IgD-negative memory B cell (primary cell): ENCODE results near the gene CCDC124. TPM values are rescaled to one million over a fixed set of nuclear protein-coding genes. Genes with fewer than 3 reads are reported as not detected.
"Not testable (repeated sequence)": the region's sequence is repeated elsewhere in the genome, so short reads cannot be mapped to it uniquely, and the experiment has no call there.

Source experiments
- H3K27ac Mint-ChIP-seq, 3 donors: one replicate each; pipeline ENCODE4 v1.8.0; 2020 to 2022; ENCODE audit warnings: mild to moderate bottlenecking in 3 of 3, mixed read lengths in 3 of 3, moderate library complexity in 1 of 3
- H3K27me3 Mint-ChIP-seq: one replicate; pipeline ENCODE4 v1.8.0; 2021; ENCODE audit warnings: mixed read lengths
- H3K36me3 Mint-ChIP-seq: one replicate; pipeline ENCODE4 v1.8.0; 2020; ENCODE audit warnings: mild to moderate bottlenecking, mixed read lengths
- H3K4me1 Mint-ChIP-seq, 3 donors: one replicate each; pipeline ENCODE4 v1.8.0; 2020 to 2022; ENCODE audit warnings: mixed read lengths in 3 of 3, mild to moderate bottlenecking in 1 of 3
- H3K4me3 Mint-ChIP-seq, 4 donors: one replicate each; pipeline ENCODE4 v1.8.0; 2020 to 2022; ENCODE audit warnings: mild to moderate bottlenecking in 4 of 4, mixed read lengths in 4 of 4, moderate library complexity in 3 of 4
- H3K9me3 Mint-ChIP-seq, 3 donors: one replicate each; pipeline ENCODE4 v1.8.0; 2020 to 2021; ENCODE audit warnings: mixed read lengths in 3 of 3, mild to moderate bottlenecking in 1 of 3
- polyA plus RNA-seq: library from polyadenylated mRNA; unstranded; fragments of 300-500 nt; fragmentation: Illumina TruSeq; gene quantifications from one replicate; pipeline ENCODE4 v1.2.3, GENCODE V29; 2021

CCDC124 gene
- 63.7 TPM for polyA plus RNA-seq

- Mint-ChIP-seq H3K27ac (peak within 1 kb of the TSS; percentile 94 to 98 (median 97)), H3K4me3 (peak within 1 kb of the TSS; percentile 88 to 98 (median 92)), H3K9me3 (no peaks in the 10 kb centered on the region), H3K36me3 (no peaks in the 10 kb centered on the region), H3K27me3 (peaks cover 5% of the 10 kb centered on the region), H3K4me1 (peaks cover 11 to 16% (median 15%) of the 10 kb centered on the region in 3 donors)
Measured at GRCh38 chr19:17932485-17933338, at the start of gene CCDC124. CCDC124 (plus strand) TSS chr19:17933015; CDS start chr19:17936421, 3,406 bp downstream.

GRCh38 chr19:17883627-17884410, 49.0 kb upstream of the CCDC124 start:
- Mint-ChIP-seq H3K9me3 (no peaks in the 10 kb centered on the region), H3K4me1 (peaks cover 15 to 22% (median 18%) of the 10 kb centered on the region in 3 donors), H3K27ac (peak overlapping the region in 2 of 3 donors; percentile 88 to 93), H3K4me3 (peak overlapping the region in 2 of 4 donors; percentile 62 to 79), H3K36me3 (no peaks in the 10 kb centered on the region), H3K27me3 (peaks cover 4% of the 10 kb centered on the region)

- H3K4me1 Mint-ChIP-seq: peaks cover 15 to 17% (median 15%) of the 10 kb centered on the region in 3 donors
- no peak overlapping the region for H3K27ac Mint-ChIP-seq
- peak overlapping the region in 1 of 4 donors; percentile 38 for H3K4me3 Mint-ChIP-seq
- peaks cover 2% of the 10 kb centered on the region for H3K27me3 Mint-ChIP-seq
- H3K36me3 Mint-ChIP-seq: peaks cover 4% of the 10 kb centered on the region
- H3K9me3 Mint-ChIP-seq: peaks cover 0 to 2% (median 0%) of the 10 kb centered on the region in 3 donors
Measured at GRCh38 chr19:17886515-17886914, 46.3 kb upstream of the CCDC124 start.

GRCh38 chr19:17887221-17887620, 45.6 kb upstream of the CCDC124 start:
- H3K9me3 Mint-ChIP-seq, H3K4me3 Mint-ChIP-seq, H3K36me3 Mint-ChIP-seq, H3K27ac Mint-ChIP-seq, H3K27me3 Mint-ChIP-seq: not testable (repeated sequence)
- H3K4me1 Mint-ChIP-seq: peaks cover 15 to 17% (median 15%) of the 10 kb centered on the region in 3 donors

GRCh38 chr19:17888260-17888659, 44.6 kb upstream of the CCDC124 start:
- Mint-ChIP-seq H3K9me3 (peaks cover 0 to 2% (median 0%) of the 10 kb centered on the region in 3 donors), H3K4me1 (peaks cover 15 to 17% (median 15%) of the 10 kb centered on the region in 3 donors), H3K27me3 (peaks cover 1% of the 10 kb centered on the region), H3K36me3 (peaks cover 4% of the 10 kb centered on the region), H3K27ac (no peak overlapping the region), H3K4me3 (no peak overlapping the region)

- peaks cover 1% of the 10 kb centered on the region for H3K27me3 Mint-ChIP-seq
- peaks cover 10 to 12% (median 11%) of the 10 kb centered on the region in 3 donors for H3K4me1 Mint-ChIP-seq
- peaks cover 0 to 2% (median 0%) of the 10 kb centered on the region in 3 donors for H3K9me3 Mint-ChIP-seq
- H3K36me3 Mint-ChIP-seq: peaks cover 4% of the 10 kb centered on the region
- no peak overlapping the region for H3K4me3 Mint-ChIP-seq
- no peak overlapping the region for H3K27ac Mint-ChIP-seq
Measured at GRCh38 chr19:17889609-17890214, 43.1 kb upstream of the CCDC124 start.

GRCh38 chr19:17893766-17894165, 39.0 kb upstream of the CCDC124 start:
- Mint-ChIP-seq H3K27ac (no peak overlapping the region), H3K4me1 (no peaks in the 10 kb centered on the region), H3K9me3 (peaks cover 0 to 2% (median 0%) of the 10 kb centered on the region in 3 donors), H3K36me3 (peaks cover 4% of the 10 kb centered on the region), H3K27me3 (peaks cover 8% of the 10 kb centered on the region), H3K4me3 (no peak overlapping the region)

- Mint-ChIP-seq H3K9me3 (peaks cover 0 to 2% (median 0%) of the 10 kb centered on the region in 3 donors), H3K4me3 (no peak overlapping the region), H3K27me3 (peaks cover 22% of the 10 kb centered on the region), H3K4me1 (peaks cover 0 to 2% (median 0%) of the 10 kb centered on the region in 3 donors), H3K36me3 (peaks cover 3% of the 10 kb centered on the region), H3K27ac (no peak overlapping the region)
Measured at GRCh38 chr19:17902701-17903100, 30.1 kb upstream of the CCDC124 start.

GRCh38 chr19:17908244-17908643, 24.6 kb upstream of the CCDC124 start:
- Mint-ChIP-seq H3K27me3 (peaks cover 7% of the 10 kb centered on the region), H3K27ac (no peak overlapping the region), H3K4me3 (no peak overlapping the region), H3K36me3 (no peaks in the 10 kb centered on the region), H3K4me1 (peaks cover 0 to 2% (median 0%) of the 10 kb centered on the region in 3 donors), H3K9me3 (peaks cover 2 to 6% (median 4%) of the 10 kb centered on the region in 3 donors)

- Mint-ChIP-seq H3K4me3 (no peak overlapping the region), H3K36me3 (no peaks in the 10 kb centered on the region), H3K27ac (no peak overlapping the region), H3K4me1 (peaks cover 0 to under 1% (median 0%) of the 10 kb centered on the region in 3 donors), H3K27me3 (peaks cover under 1% of the 10 kb centered on the region), H3K9me3 (peaks cover 2 to 11% (median 11%) of the 10 kb centered on the region in 3 donors)
Measured at GRCh38 chr19:17909003-17909732, 23.6 kb upstream of the CCDC124 start.

- Mint-ChIP-seq H3K9me3 (peaks cover 2 to 11% (median 11%) of the 10 kb centered on the region in 3 donors), H3K27me3 (no peaks in the 10 kb centered on the region), H3K36me3 (no peaks in the 10 kb centered on the region), H3K27ac (no peak overlapping the region), H3K4me1 (no peaks in the 10 kb centered on the region), H3K4me3 (no peak overlapping the region)
Measured at GRCh38 chr19:17910791-17911360, 21.9 kb upstream of the CCDC124 start.

GRCh38 chr19:17915940-17916593, 16.7 kb upstream of the CCDC124 start:
- Mint-ChIP-seq H3K27ac (no peak overlapping the region), H3K36me3 (peaks cover 3% of the 10 kb centered on the region), H3K4me1 (no peaks in the 10 kb centered on the region), H3K4me3 (no peak overlapping the region), H3K27me3 (peaks cover 6% of the 10 kb centered on the region), H3K9me3 (peaks cover 0 to 11% (median 6%) of the 10 kb centered on the region in 3 donors)

- not testable (repeated sequence) for H3K36me3 Mint-ChIP-seq, H3K4me3 Mint-ChIP-seq, H3K4me1 Mint-ChIP-seq, H3K27ac Mint-ChIP-seq, H3K27me3 Mint-ChIP-seq
- H3K9me3 Mint-ChIP-seq: peaks cover 0 to 11% (median 6%) of the 10 kb centered on the region in 3 donors
Measured at GRCh38 chr19:17918151-17918550, 14.7 kb upstream of the CCDC124 start.
